MCF 10A (cell line): ENCODE results near the gene FAM53A. TPM values are rescaled to one million over a fixed set of nuclear protein-coding genes. Genes with fewer than 3 reads are reported as not detected.

Source experiments
- BruUV-seq: library from RNA; stranded (reverse); fragments of 400-500 nt; replicated peaks from 2 replicates; lab custom pipeline; 2021; lab: Mats Ljungman, UMichigan
- CTCF ChIA-PET: fragments of 300-600 bp; sonication (Branson Sonifier 250); formaldehyde crosslinking; extraction: SDS; loops from one replicate; lab custom pipeline; 2021; ENCODE audit warnings: antibody characterized with exemption, inconsistent platforms; lab: Yijun Ruan, JAX
- POLR2A ChIA-PET: fragments of 300-600, 350-650 bp; sonication (Branson Sonifier 250); formaldehyde crosslinking; extraction: SDS; loops from one replicate; lab custom pipeline; 2020; ENCODE audit warnings: antibody characterized with exemption, inconsistent platforms; lab: Yijun Ruan, JAX
- DNase-seq: peaks from one replicate; pipeline ENCODE4 v3.0.0-alpha.2; 2018; ENCODE audit not compliant: unreplicated experiment
- H3K27ac Mint-ChIP-seq: one replicate; pipeline ENCODE4 v1.8.0; 2022; ENCODE audit warnings: mild to moderate bottlenecking, low read depth, mixed read lengths; ENCODE audit not compliant: unreplicated experiment
- H3K27me3 Mint-ChIP-seq: one replicate; pipeline ENCODE4 v1.8.0; 2022; ENCODE audit warnings: mixed read lengths; ENCODE audit not compliant: insufficient read depth, unreplicated experiment
- H3K36me3 Mint-ChIP-seq: one replicate; pipeline ENCODE4 v1.8.0; 2022; ENCODE audit warnings: mild to moderate bottlenecking, moderate library complexity, mixed read lengths; ENCODE audit not compliant: insufficient read depth, unreplicated experiment
- H3K4me1 Mint-ChIP-seq: one replicate; pipeline ENCODE4 v1.8.0; 2022; ENCODE audit warnings: mixed read lengths; ENCODE audit not compliant: insufficient read depth, unreplicated experiment
- H3K4me3 Mint-ChIP-seq: one replicate; pipeline ENCODE4 v1.8.0; 2022; ENCODE audit warnings: mild to moderate bottlenecking, moderate library complexity, mixed read lengths; ENCODE audit not compliant: unreplicated experiment
- H3K9me3 Mint-ChIP-seq: one replicate; pipeline ENCODE4 v1.8.0; 2022; ENCODE audit warnings: mixed read lengths; ENCODE audit not compliant: unreplicated experiment
- intact Hi-C: fragments of 100-400 bp; cut with micrococcal nuclease; formaldehyde crosslinking; loops from 2 replicates; pipeline ENCODE4 v1.14.1; 2022
- total RNA-seq: library from RNA; stranded (reverse); gene quantifications from 2 replicates; pipeline ENCODE4 v1.2.3, GENCODE V29; 2022
- TF ChIP-seq, protein P1 (sequence below): fragments of 200-600 bp; IDR thresholded peaks from one replicate; pipeline ENCODE4 v1.8.0; 2022; ENCODE audit warnings: antibody characterized with exemption, mild to moderate bottlenecking; ENCODE audit not compliant: unreplicated experiment

The FAM53A gene
- total RNA-seq, 1 experiment from 2014 or later, result 6.6 TPM

GRCh38 chr4:1630266-1630665 is 53.8 kb downstream of the FAM53A start:
- no peak for DNase-seq
- Mint-ChIP-seq H3K4me3 (no peak overlapping the region), H3K4me1 (no peaks in the 10 kb centered on the region), H3K27me3 (no peaks in the 10 kb centered on the region), H3K9me3 (no peaks in the 10 kb centered on the region), H3K27ac (no peak overlapping the region), H3K36me3 (peaks cover 6% of the 10 kb centered on the region)
- TF ChIP-seq, protein P1, sequence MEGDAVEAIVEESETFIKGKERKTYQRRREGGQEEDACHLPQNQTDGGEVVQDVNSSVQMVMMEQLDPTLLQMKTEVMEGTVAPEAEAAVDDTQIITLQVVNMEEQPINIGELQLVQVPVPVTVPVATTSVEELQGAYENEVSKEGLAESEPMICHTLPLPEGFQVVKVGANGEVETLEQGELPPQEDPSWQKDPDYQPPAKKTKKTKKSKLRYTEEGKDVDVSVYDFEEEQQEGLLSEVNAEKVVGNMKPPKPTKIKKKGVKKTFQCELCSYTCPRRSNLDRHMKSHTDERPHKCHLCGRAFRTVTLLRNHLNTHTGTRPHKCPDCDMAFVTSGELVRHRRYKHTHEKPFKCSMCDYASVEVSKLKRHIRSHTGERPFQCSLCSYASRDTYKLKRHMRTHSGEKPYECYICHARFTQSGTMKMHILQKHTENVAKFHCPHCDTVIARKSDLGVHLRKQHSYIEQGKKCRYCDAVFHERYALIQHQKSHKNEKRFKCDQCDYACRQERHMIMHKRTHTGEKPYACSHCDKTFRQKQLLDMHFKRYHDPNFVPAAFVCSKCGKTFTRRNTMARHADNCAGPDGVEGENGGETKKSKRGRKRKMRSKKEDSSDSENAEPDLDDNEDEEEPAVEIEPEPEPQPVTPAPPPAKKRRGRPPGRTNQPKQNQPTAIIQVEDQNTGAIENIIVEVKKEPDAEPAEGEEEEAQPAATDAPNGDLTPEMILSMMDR, result no peak
- no TSS peak for BruUV-seq
- intact Hi-C loops, result no loop called here
- ChIA-PET CTCF (interaction anchor here (0.6 to 2.1 kb wide), 18 partner anchors 10 to 460 kb away, joined by 3 to 15 read pairs (median 3); no protein-coding TSS in a partner anchor), POLR2A (interaction anchor here (0.9 kb wide), 1 partner anchor 283 kb away, joined by 3 read pairs; no protein-coding TSS in a partner anchor)

- Mint-ChIP-seq H3K4me1 (no peaks in the 10 kb centered on the region), H3K9me3 (no peaks in the 10 kb centered on the region), H3K27ac (no peak overlapping the region), H3K36me3 (peaks cover 6% of the 10 kb centered on the region), H3K4me3 (no peak overlapping the region), H3K27me3 (no peaks in the 10 kb centered on the region)
- intact Hi-C loops, result loop anchor here (1.0 kb wide), 1 partner anchor 273 kb away; no protein-coding TSS in a partner anchor
- no TSS peak for BruUV-seq
- ChIA-PET POLR2A (interaction anchor here (0.9 kb wide), 1 partner anchor 282 kb away, joined by 3 read pairs; no protein-coding TSS in a partner anchor), CTCF (interaction anchor here (0.5 to 2.1 kb wide), 24 partner anchors 9 to 460 kb away, joined by 3 to 15 read pairs (median 3); no protein-coding TSS in a partner anchor)
- TF ChIP-seq, protein P1, result no peak
- DNase-seq, result no peak
These were observed 54.4 kb downstream of the FAM53A start for GRCh38 chr4:1629699-1630083.

DNA sequence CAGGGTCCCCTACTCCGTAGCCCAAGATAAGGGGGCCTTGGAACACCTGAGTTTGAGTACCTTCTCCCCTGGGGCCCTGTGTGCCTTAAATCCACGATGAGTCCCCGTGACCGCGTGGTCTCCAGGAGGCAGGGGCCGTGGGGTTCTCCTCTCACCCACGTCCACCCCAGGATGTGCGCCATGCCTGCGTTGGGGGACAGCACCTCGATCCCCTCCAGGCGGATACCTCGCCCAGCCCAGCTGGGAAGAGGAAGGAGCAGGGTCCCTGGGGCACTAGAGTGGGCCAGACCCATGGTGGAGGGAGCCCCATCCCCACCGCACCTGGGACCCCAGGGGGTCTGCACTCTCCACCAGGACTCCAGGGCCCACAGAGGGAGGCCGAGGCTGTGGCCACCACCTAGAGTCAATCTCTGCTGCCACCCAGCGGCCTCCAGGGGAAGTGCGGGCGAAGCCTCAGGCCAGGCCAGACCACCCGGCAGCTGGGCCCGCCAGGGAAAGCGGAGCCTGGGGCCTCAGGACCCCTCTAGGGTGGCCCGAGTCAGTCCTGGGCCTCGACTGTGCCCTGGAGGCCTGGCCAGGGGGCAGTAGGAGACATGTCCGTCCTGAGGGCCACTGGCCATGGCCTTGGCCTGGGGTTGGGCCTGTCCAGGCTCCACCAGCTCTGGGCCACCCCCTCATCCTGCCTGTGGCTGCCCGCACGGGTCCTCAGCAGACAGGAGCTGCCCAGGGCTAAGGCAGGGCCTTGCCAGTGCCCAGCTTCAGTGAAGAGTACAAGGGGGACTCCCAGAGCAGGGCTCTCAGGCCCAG is 55.0 kb downstream of the FAM53A start:
- Mint-ChIP-seq H3K4me1 (no peaks in the 10 kb centered on the region), H3K36me3 (peaks cover 8% of the 10 kb centered on the region), H3K27ac (no peak overlapping the region), H3K4me3 (no peak overlapping the region), H3K27me3 (no peaks in the 10 kb centered on the region), H3K9me3 (no peaks in the 10 kb centered on the region)
- ChIA-PET POLR2A (interaction anchor here (0.9 kb wide), 1 partner anchor 281 kb away, joined by 3 read pairs; no protein-coding TSS in a partner anchor), CTCF (interaction anchor here (0.5 to 2.1 kb wide), 25 partner anchors 9 to 459 kb away, joined by 3 to 15 read pairs (median 3); no protein-coding TSS in a partner anchor)
- intact Hi-C loops, result loop anchor here (1.0 kb wide), 1 partner anchor 273 kb away; no protein-coding TSS in a partner anchor
- BruUV-seq, result no TSS peak
- DNase-seq, result peak; percentile 52
- TF ChIP-seq, protein P1, result peak; percentile 98
